Mesodermal cell (in vitro differentiated cells): ENCODE data around the gene ANXA2.

Experiments
- H3K27ac ChIP-seq: 2 replicates; pipeline ENCODE4 v1.7.0; 2013; ENCODE audit warnings: mild to moderate bottlenecking, low read depth, low read length, moderate library complexity; ENCODE audit not compliant: severe bottlenecking
- H3K36me3 ChIP-seq: 2 replicates; pipeline ENCODE4 v1.7.1; 2013; ENCODE audit warnings: mild to moderate bottlenecking, low read length, moderate library complexity; ENCODE audit not compliant: control insufficient read depth, insufficient read depth
- H3K4me1 ChIP-seq: one replicate; pipeline ENCODE4 v1.7.1; 2013; ENCODE audit warnings: mild to moderate bottlenecking, low read length; ENCODE audit not compliant: insufficient read depth, control insufficient read depth, poor library complexity, severe bottlenecking
- H3K4me3 ChIP-seq: 2 replicates; pipeline ENCODE4 v1.7.0; 2013; ENCODE audit warnings: low read length, control low read depth, mild to moderate bottlenecking; ENCODE audit not compliant: insufficient read depth, poor library complexity, severe bottlenecking; ENCODE audit errors: extremely low read depth
- H3K9me3 ChIP-seq: 2 replicates; pipeline ENCODE4 v1.7.1; 2013; ENCODE audit warnings: mild to moderate bottlenecking, low read length, moderate library complexity; ENCODE audit not compliant: control insufficient read depth
- WGBS, 2 experiments: methylation state at CpG; one replicate each; pipeline ENCODE4 v1.1.5; 2013; ENCODE audit warnings: missing lambda C conversion rate in 2 of 2; ENCODE audit not compliant: insufficient coverage in 2 of 2; 5-methylcytosine and 5-hydroxymethylcytosine counted together

ANXA2 gene

DNA sequence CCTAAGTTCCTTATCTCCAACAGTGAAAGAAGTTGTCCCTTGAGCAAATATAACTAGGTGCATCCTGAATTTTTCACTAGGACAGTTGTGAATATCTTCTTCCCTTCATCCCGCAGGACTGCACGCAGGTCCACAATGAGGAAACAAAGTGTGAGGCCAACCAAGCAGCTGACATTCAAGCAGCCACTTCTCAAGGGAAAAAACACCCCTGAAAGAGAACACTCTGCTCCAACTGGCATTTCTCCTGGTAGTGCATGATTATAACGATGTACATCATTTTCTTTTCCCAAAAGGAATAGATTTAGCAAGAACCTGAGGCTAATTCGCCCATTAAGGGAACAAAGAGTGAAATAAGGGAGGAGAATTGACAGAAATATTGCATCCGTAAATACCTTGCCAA, 74.5 kb downstream of the ANXA2 start:
- no peaks in the 10 kb centered on the region for H3K36me3 ChIP-seq

DNA sequence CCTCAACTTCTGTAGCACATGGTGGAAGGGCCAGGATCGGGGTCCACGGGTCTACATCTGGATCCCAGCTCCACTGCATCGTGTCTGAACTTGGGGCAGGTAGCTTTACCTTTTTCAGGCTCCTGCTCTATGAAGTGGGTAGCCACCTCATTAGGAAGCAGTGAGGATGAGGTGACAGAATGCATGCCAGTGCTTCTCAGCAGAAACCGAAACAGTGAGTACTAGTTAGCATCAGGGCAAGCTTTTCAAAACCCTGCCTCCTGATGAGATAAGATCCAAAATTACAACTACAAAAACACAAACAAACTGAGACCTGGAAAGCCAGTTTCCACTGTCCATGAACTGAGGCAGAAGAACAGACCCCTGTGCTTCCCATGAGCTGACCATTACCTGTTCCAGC, 77.4 kb downstream of the ANXA2 start:
- H3K4me1 ChIP-seq, result no peaks in the 10 kb centered on the region
- no peak overlapping the region for H3K4me3 ChIP-seq
- H3K27ac ChIP-seq, result no peak overlapping the region
- no peaks in the 10 kb centered on the region for H3K36me3 ChIP-seq
- no peaks in the 10 kb centered on the region for H3K9me3 ChIP-seq
- WGBS, 2 experiments, result 80 to 85% methylated on average over 2 to 4 of the region's 4 CpGs

More for the DNA sequence above, 74.5 kb downstream of the ANXA2 start:
- Histone ChIP-seq H3K9me3 (no peaks in the 10 kb centered on the region), H3K27ac (no peak overlapping the region), H3K4me1 (no peaks in the 10 kb centered on the region), H3K4me3 (no peak overlapping the region)
- WGBS, 2 experiments, result 100% methylated on average over 1 to 4 of the region's 5 CpGs

DNA sequence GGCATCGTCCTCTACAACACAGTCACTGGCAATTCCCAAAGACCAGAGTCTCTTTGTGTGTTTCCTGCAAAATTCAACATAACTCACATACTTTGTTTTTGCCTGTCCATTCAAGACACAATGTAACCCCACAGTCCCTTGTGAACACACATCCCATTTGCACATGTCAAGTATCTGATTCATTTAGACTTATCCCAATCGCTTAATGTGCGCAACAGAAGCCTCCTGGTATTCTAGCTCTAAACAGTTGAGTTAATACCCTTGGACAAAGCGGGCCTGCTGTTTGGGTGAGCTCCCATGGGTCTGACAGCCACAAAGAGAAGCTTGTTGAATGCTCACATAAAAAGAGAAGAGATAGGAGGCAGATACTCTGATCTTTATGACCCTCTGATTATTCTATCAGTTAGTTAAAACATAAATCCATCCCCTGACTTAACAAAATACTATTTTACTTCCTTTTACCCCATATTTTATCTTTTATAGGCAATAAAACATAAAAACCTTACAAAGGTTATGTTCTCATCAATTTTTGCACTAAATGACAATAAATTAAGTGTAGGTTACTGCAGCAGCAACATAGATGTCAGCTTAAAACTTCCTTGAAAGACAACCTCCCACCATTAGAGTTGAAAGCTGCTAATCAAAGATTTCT, 79.4 kb downstream of the ANXA2 start:
- H3K4me1 ChIP-seq, result no peaks in the 10 kb centered on the region
- no peak overlapping the region for H3K27ac ChIP-seq
- H3K36me3 ChIP-seq, result no peaks in the 10 kb centered on the region
- H3K9me3 ChIP-seq, result no peaks in the 10 kb centered on the region
- WGBS, 2 experiments, result 95 to 100% methylated on average over 1 to 3 of the region's 4 CpGs
- H3K4me3 ChIP-seq, result no peak overlapping the region

DNA sequence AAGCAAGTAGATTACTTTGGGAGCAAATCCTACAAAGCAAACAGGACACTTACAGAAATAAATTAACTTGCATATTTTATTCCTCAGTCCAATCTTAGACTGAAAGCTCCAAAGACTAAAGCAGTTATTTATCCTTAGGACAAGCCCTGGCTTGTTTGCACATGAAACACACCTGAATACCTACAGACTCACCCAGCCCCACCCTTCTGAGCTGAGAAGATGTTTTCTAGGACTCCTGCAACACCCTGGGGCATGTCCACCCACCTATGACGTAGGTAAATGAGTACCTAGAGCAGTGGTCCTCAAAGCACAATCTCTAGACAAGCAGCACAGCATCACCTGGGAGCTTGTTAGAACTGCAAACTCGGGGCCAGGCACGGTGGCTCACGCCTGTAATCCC, 80.8 kb downstream of the ANXA2 start:
- Histone ChIP-seq H3K27ac (no peak overlapping the region), H3K4me1 (no peaks in the 10 kb centered on the region), H3K36me3 (no peaks in the 10 kb centered on the region), H3K4me3 (no peak overlapping the region), H3K9me3 (no peaks in the 10 kb centered on the region)
- 86% methylated on average over 3 of the region's 4 CpGs; no CpG with 5 or more reads in 1 of the 2 experiments for WGBS, 2 experiments

DNA sequence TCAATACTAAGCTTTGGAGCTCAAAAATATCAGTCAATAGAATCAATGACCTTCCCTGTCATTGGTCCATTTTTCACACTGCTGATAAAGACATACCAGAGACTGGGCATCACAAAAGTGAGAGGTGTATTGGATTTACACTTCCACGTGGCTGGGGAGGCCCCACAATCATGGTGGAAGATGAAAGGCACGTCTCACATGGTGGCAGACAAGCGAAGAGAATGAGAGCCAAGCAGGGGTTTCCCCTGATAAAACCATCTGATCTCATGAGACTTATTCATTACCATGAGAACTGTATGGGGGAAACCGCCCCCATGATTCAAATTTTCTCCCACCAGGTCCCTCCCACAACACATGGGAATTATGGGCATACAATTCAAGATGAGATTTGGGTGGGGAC, 81.9 kb downstream of the ANXA2 start:
- no peak overlapping the region for H3K27ac ChIP-seq
- H3K4me1 ChIP-seq, result no peaks in the 10 kb centered on the region
- H3K36me3 ChIP-seq, result no peaks in the 10 kb centered on the region
- whole genome bisulfite sequencing, 2 experiments, result 54 to 65% methylated on average over 2 of the region's 4 CpGs
- no peaks in the 10 kb centered on the region for H3K9me3 ChIP-seq
- H3K4me3 ChIP-seq, result no peak overlapping the region

DNA sequence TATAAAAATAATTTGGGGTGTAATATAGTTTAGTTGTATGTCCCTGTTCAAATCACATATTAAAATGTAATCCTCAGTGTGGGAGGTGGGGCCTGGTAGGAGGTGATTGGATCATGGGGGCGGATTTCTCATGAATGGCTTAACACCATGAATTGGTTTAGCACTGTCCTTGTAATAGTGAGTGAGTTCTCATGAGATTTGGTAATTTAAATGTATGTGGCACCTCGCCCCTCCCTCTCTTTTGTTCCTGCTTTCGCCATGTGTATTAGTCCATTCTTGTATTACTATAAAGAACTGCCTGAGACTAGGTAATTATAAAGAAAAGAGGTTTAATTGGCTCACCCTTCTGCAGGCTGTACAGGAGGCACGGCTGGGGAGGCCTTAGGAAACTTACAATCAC, 83.9 kb downstream of the ANXA2 start:
- H3K4me1 ChIP-seq, result no peaks in the 10 kb centered on the region
- H3K27ac ChIP-seq, result no peak overlapping the region
- H3K36me3 ChIP-seq, result no peaks in the 10 kb centered on the region
- WGBS, 2 experiments, result no CpG with 5 or more reads among the region's 4 CpGs
- H3K4me3 ChIP-seq, result no peak overlapping the region
- no peaks in the 10 kb centered on the region for H3K9me3 ChIP-seq

DNA sequence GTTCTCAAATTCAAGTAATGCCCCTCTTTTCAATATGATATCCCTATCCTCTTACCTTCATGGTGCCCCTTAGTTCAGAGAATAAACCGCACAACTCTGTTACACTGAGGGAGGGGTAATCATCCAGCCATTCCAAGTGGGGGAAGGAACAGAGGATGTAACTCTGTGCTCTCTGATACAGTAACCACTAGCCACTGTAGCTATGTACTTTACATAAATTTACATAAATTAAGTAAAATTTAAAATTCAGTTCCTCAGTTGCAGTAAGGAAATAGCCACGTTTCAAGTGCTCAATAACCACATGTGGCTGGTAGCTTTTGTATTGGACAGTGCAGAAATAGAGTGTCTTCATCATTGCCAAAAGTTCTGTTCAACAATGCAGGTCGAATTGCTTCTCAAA, 90.8 kb downstream of the ANXA2 start:
- no peaks in the 10 kb centered on the region for H3K36me3 ChIP-seq
- 58 to 71% methylated on average over 1 to 2 of the region's 3 CpGs for WGBS, 2 experiments
- H3K27ac ChIP-seq, result no peak overlapping the region
- no peaks in the 10 kb centered on the region for H3K4me1 ChIP-seq
- peaks cover 6% of the 10 kb centered on the region for H3K9me3 ChIP-seq
- H3K4me3 ChIP-seq, result no peak overlapping the region

DNA sequence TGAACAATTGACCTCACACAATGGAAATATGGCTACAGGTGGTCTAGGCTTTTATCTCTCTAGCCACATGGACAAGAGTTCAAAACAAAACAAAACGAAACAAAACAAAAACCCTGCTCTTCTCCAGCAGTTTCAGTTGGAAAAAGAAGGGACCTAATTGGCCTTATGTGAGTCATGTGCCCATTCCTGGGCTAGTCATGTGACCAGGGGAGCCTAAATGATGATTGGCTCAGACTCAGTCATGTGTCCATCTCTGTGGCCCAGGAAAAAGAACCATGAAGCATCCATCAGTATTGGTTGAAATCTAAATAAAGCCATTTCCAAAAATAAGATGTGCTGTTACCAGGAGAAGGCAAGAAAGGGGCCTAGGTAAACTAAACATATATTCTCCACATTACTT, 96.8 kb downstream of the ANXA2 start:
- H3K27ac ChIP-seq, result no peak overlapping the region
- no CpG with 5 or more reads among the region's 1 CpG for WGBS, 2 experiments
- H3K4me3 ChIP-seq, result no peak overlapping the region
- no peaks in the 10 kb centered on the region for H3K4me1 ChIP-seq
- H3K9me3 ChIP-seq, result peaks cover 6% of the 10 kb centered on the region
- no peaks in the 10 kb centered on the region for H3K36me3 ChIP-seq

DNA sequence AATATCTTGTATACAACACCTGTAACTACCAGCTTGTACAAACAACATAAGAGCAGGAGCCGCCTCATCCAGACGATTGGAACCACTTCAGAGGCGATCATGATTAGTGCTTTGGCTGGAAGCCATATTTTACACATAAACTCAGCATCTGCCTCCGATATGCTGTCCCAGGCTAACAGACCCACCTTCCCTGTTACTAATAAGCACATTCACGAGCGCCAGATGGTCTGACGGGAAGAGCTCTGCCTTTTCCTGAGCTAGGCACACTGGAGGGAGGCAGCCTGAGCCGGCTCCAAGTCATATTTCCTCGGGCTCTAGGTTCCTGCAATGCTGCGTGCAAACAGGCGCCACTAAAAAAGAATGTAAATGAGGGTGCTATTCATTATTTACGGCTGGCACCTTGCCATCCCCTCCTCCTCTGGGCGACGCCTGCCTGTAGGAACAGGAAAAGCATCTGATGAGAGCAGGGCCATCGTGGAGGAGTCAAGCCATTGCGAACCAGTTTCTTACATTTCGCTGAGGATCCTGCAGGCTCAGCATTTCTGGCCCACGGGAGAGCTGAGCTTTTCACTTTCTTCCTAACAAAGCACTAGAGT, 98.2 kb downstream of the ANXA2 start:
- Histone ChIP-seq H3K36me3 (no peaks in the 10 kb centered on the region), H3K9me3 (peaks cover 14% of the 10 kb centered on the region), H3K27ac (no peak overlapping the region), H3K4me3 (no peak overlapping the region), H3K4me1 (no peaks in the 10 kb centered on the region)
- 83 to 87% methylated on average over 16 of the region's 18 CpGs for WGBS, 2 experiments
